Breast epithelium (tissue), 3 donors: ENCODE results near the gene DCUN1D3.

Experiments
- POLR2A ChIP-seq: fragments of 450-650 bp; IDR thresholded peaks from one replicate; pipeline ENCODE4 v1.6.1; 2016; ENCODE audit warnings: antibody characterized with exemption, mild to moderate bottlenecking, moderate library complexity
- POLR2AphosphoS5 ChIP-seq, 3 donors: sonication (generic); formaldehyde crosslinking; IDR thresholded peaks; one replicate each; pipeline ENCODE4 v1.6.1; 2017; ENCODE audit warnings: antibody characterized with exemption in 3 of 3
- TF ChIP-seq, protein P1 (sequence below), 3 donors: fragments of 450-650 bp; IDR thresholded peaks; one replicate each; pipeline ENCODE4 v1.5.1; 2016 to 2017; ENCODE audit warnings: antibody characterized with exemption in 3 of 3, mild to moderate bottlenecking in 3 of 3, moderate library complexity in 3 of 3

DNA sequence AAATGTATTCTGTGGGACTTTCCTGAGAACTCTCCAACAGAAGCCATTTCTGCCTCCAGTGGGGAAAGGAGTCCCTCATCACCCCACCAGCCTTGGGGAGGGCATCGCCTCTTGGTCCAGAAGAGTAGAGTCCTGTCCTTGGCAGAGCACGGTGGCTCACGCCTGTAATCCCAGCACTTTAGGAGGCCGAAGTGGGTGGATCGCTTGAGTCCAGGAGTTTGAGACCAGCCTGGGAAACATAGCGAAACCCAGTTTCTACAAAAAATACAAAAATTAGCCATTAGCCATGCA is 41.4 kb upstream of the DCUN1D3 start:
- TF ChIP-seq, protein P1, sequence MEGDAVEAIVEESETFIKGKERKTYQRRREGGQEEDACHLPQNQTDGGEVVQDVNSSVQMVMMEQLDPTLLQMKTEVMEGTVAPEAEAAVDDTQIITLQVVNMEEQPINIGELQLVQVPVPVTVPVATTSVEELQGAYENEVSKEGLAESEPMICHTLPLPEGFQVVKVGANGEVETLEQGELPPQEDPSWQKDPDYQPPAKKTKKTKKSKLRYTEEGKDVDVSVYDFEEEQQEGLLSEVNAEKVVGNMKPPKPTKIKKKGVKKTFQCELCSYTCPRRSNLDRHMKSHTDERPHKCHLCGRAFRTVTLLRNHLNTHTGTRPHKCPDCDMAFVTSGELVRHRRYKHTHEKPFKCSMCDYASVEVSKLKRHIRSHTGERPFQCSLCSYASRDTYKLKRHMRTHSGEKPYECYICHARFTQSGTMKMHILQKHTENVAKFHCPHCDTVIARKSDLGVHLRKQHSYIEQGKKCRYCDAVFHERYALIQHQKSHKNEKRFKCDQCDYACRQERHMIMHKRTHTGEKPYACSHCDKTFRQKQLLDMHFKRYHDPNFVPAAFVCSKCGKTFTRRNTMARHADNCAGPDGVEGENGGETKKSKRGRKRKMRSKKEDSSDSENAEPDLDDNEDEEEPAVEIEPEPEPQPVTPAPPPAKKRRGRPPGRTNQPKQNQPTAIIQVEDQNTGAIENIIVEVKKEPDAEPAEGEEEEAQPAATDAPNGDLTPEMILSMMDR (IDR thresholded peaks at IDR 0.05), result no peak
- TF ChIP-seq POLR2A (no peak), POLR2AphosphoS5 (IDR thresholded peaks at IDR 0.05) (no peak)
